ENCODE measurements around the gene CACNA2D1.
"Not testable (repeated sequence)": the region's sequence is repeated elsewhere in the genome, so short reads cannot be mapped to it uniquely, and the experiment has no call there.

Gene CACNA2D1

DNA sequence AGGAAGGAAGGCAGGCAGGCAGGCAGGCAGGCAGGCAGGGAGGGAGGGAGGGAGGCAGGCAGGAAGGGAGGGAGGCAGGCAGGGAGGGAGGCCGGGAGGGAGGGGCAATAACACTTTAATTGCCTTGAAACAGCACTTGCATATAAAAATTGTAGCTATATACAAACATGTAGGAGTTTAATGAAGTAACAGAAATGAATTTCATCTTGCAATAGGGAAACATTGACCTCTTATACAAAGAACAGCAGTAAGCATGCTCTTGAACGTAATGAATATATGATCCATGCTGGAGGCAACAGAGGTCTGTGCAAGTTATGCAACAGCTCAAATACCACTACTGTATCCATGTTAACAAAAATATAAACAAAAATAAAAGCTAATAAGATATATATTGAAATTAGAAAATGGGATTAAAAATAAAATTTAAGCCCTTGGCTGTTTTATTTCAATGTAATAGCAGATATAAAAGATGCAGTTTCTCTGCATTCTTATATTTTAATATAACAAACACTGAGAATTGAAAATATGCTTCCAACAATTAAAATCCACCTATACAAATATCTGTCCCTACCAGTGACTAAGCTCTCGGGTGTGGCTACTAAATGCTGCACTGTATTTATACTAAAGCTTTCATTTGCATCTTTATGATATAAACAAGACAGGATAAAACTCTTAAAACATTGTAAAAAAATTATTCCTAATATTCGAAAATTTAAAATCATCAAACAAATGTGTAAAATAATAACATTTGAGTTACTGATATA is 50.3 kb downstream of the CACNA2D1 start:
- no peak for ATAC-seq
- no peak for DNase-seq

DNA sequence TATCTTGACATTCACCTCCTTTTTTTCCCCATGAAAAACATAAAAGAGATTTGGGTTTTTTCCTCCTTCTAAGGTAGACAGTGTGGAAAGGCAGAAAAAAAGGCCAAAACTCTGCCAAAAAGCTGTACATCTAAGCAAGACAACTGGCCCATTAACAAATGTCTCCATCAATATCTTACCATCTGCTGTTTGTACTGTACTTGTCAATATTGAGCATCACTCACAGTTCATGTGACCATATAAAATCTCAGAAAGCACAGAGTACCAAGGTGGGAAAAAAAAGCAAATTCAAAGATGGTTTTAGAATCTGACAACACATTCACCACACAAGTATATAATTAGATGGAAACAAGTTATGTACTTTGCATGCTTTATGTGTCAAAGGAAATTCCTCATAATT is 52.6 kb downstream of the CACNA2D1 start:
- ATAC-seq (no peak), DNase-seq (no peak)

DNA sequence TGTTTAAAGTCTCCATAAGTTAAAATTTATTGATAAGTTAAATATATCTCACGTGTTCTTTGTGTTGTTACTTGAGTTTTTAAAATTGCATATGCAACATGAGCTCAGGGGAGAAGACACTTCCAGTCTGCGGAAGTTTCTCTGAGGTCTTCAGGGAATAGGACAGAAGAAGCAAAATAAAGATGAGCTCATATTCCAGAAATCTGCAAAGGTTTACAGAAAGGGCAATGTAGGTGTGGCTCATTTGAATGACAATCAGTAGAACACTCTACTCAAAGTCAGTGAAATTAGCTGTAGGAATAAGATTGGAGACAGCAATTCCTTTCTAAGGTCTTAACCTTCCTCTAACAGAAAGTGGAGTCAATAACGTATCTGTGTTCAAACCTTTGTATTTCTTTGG is 53.7 kb downstream of the CACNA2D1 start:
- no peak for DNase-seq
- no peak for ATAC-seq

DNA sequence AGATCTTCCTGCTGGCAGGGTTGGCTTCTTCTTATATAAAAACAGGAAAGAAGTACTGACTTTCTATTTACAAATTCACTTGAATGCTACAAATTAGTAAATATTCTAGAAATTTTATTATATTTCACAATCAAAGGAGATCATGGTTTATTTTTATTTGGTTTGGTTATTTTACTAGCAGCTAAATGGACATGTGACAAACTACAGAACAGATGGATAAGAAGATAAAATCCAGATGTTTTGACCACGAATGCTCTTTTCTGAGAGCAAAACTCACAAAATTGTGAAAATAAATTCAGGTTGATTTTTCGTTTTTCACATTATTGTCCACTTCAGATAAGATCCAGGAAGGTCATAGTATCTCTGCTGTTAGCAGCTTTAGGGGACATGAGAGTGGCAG is 55.4 kb downstream of the CACNA2D1 start:
- DNase-seq (no peak), ATAC-seq (no peak)

DNA sequence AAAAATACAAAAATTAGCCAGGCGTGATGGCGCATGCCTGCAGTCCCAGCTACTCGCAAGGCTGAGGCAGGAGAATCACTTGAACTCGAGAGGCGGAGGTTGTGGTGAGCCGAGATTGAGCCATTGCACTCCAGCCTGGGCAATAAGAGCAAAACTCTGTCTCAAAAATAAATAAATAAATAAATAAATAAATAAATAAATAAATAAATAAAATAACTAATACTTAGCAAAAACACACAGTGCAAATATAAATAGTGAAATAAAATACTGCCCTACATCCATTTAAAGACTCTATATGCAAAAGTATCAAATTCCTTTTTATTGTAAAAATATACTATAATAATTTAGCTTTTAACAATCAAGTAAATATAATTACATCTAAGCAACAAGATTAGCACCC is 57.0 kb downstream of the CACNA2D1 start:
- ATAC-seq, DNase-seq: not testable (repeated sequence)

DNA sequence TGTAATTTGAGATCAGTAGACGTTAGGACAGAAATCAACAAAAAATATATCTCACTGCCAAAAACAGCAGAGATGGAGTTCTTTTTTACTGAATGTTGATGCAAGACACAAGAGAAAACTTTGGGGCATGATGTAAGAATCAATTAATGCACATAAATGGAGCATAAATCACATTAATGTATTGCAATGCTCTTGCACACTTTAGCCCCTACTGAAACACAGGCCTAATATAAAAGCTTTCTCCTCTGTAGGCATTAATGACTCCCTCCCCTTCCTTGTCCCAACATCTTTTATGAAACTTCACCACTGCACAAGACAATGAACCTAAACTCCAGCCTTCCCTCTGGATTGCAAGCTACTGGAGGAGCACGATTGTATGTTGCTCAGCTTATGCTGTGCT is 58.8 kb downstream of the CACNA2D1 start:
- DNase-seq (no peak), ATAC-seq (no peak)

DNA sequence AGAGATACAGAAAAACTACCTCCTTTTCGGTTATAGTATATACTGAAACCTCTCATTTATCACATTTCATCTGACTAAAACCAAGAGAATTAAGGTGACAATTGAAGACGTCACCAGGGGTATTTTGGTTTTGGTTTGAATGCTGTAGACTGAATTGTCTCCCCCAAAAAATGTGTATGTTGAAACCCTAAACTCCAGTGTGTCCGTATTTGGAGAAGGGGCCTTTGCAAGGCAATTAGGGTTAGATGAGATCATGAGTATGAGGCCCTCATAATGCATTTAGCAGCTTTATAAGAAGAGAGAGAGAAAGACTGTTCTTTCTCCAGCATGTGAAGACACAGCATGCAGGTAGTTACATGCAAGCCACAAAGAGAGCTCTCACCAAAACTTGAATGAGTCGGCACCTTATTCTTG is 59.5 kb downstream of the CACNA2D1 start:
- DNase-seq (no peak), ATAC-seq (no peak)

DNA sequence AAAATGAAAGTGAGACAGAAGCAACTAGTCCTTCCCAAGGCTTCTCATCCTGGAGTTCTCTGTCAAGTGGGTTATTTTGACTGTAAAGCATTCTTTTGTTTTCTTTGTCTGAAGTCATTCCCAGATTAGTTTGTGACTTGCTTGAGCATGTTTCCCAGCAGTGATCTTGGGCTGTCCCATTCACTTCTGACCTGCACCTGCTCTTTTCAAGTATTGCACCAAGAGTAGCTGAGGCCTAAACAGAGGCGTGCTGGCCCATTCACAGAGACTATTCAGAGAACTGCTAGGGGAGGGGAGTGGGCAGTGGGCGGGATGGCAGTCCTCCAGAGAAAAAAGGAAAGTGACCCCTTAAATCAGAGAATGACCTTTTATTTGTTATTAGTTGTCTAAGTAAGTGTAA is 61.3 kb downstream of the CACNA2D1 start:
- no peak for DNase-seq
- ATAC-seq = no peak

DNA sequence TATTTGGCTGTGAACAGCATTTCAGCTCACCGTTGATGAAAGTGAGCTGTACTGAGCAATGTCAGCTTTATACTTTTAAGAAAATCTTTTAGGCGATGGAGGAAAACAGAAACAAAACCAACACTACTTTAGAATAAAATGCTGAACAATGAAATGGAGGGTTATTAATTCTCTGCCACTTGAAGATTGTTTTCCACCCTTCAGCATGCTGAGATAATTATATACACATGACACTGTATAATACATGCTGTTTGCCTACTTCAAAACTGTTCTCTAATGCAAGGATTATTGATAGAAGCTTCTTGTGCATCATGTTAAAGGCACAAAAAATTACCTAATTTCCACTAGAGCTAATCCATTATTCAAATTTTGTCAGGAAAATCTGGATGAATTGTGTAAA is 66.8 kb downstream of the CACNA2D1 start:
- DNase-seq = no peak
- ATAC-seq = no peak

DNA sequence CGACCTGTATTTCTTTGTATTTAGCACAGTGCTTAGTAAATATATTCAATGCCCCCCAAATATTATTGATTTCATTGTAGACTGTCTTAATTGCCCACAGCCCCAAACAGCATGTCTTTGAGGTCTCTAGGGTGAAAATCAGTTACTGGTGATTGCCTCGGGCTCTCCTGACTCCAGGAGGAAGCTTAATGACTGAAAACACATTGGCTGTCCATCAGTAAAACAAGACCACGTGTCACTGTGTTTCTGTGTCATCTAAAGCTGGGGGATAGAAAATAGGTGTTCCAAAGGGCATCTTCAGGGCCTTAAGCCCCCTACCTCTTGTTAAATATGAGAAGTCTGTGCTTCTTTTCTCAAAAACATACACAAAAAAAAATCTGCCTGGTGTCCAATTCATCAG is 67.9 kb downstream of the CACNA2D1 start:
- ATAC-seq (no peak), DNase-seq (no peak)

DNA sequence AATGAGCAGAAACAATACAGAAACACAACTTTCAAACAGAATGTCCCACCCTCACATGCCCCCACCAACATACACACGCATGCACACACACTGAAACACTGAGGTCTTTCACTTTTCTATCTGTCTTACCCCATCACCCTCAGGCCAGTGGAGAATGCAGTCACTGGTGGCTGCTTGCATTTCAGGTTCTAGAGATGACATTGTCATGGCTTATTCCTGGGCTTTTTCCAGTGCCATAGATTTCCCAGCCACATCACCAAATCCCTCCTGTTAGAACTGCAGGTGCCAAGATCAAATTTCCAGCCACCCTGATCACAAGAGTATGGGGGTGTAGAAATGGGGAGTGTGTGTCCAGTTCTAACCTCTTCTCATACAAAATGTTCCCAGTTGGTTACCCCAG is 68.4 kb downstream of the CACNA2D1 start:
- DNase-seq (no peak), ATAC-seq (no peak)

DNA sequence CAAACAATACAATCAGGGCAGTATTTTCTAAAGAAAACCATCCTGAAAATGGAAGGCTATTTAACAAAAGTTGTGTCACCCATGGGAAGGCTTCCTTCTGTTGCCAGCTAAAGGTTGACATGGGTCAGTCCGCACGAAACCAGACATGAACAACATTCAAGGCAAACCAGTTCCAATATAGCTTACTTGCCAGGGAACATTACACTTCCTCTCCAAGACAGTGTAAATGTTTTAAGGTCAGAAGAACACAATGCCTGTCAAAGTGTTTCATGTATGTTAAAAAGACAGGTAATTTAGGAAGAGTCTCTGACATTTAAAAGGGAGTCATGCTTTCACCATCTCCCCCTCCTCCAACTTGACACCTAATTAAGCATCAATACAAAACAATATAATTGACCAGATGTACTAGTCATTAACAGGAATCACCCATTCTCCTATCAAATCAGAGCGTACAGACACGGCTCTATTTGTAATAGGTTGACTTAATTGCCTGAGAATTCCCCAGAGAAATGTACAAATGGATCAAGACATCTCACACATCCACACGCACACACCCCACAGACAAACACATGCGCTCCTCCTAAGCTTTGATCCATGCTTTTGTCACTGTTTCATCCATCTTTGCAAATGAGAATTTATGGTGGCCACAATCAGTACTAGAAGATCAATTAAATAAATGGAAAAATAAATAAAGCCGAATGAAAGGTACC is 69.5 kb downstream of the CACNA2D1 start:
- no peak for ATAC-seq

DNA sequence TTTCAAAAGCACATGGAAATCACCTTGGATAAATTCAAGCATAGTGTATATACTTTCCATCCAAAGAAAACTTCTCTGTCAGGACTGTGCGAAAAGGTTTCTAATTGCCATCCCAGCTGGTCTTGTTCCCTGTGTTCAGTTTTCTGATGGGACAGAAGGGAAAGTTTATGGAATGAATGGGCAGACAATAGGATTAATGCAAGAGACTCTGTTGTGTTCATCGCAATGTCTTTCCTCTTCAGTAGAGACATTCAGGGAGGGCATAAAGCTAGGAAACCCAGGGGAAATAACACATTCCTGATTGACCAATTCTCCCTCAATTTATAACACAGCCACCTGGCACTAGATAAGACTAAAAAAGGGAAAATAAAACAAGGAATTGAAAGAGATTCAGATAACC is 78.9 kb downstream of the CACNA2D1 start:
- no peak for ATAC-seq
- no peak for DNase-seq

More for the DNA sequence above, 69.5 kb downstream of the CACNA2D1 start:
- DNase-seq = no peak

DNA sequence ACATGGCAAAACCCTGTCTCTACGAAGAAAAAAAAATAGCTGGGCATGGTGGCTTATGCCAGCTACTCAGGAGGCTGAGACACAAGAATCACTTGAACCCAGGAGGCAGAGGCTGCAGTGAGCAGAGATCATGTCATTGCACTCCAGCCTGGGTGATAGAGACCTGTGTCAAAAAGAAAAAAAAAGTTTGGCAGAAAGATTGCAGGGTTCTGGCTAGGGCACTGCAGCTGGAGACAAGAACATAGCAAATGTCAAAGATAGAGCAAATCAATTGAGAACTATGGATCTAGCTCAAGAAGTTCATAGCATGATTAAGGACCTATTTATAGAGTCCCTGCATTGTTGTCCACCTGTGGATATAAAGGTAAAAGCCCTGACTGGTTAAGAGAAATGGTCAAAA is 79.5 kb downstream of the CACNA2D1 start:
- no peak for DNase-seq
- ATAC-seq = no peak

DNA sequence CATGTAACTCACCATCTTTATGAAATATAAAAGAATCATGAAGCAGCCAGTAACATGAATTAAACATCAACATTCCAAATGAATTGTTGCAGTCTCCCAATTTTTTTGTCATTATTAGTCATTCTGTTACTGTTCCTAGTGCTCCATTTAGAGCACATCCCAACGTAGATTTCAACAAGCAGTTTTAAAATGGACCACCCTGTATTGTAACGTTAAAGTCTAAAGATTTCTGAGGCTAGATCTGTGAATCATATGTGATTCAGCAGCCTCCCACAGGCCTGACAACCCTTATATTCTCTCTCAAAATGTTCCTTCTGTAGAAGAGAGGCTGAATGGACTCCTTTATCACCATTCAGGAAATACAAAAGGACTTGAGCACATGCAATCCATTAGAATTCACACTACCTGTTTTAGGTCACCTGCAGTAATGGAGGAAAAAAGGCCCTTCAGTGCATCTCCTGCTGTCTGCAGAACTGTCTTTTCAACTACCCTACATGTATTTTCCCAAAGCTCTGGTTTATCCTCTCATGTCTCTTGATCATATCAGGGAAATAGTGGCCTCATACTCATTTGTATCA is 81.4 kb downstream of the CACNA2D1 start:
- DNase-seq = no peak
- ATAC-seq = no peak

DNA sequence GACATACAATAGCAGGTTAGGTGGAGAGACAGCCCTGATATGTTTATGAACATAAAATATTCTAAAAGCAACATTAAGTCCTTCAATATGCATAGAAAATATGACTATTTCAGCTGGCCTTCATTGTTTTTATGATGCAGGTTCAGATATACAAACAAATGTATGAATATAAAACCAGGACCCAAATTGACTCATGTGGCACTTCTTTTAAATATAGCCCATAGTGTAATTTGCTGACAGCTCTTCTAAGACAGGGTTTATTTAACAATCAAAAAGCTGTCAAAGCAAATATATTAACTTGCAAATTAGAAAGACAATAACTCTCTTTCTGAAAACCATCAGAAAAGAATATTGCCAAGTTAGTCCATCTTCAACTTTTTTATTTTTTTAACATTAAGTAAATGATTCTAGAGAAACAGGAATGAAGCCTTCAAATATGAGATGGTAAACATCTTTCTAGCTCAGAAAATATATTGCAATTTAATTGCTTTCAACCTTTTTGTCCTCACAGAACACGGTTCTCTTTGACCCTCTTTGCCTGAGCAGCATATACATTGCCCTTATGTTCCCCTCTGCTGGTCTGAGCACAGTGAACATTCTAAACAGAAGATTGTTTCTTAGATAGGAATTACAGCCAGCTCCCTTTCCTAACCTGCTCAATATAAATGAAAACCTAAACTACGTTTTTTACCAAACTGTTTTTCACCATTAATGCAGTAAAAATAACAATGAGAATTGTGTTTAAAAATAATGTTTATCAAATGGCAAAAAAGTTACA is 82.8 kb downstream of the CACNA2D1 start:
- ATAC-seq (no peak), DNase-seq (no peak)

DNA sequence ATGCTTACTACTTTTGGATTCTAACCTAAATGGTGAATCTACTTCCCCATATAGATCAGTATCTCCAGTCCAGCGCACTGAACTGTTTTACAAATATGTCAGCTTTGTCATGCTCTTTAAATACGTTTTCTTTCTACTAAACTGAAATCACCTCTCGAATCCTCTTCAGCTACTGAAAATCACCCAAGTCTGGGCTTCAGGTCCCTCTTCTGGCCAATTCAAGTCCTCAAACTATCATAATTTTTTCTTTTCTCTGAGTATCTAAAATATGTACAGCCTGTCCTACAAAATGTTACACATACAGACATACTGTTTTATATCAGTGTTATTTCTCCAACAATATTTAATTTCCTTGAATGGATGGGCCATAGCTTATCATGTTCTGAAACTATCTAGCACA is 84.2 kb downstream of the CACNA2D1 start:
- no peak for DNase-seq
- no peak for ATAC-seq

DNA sequence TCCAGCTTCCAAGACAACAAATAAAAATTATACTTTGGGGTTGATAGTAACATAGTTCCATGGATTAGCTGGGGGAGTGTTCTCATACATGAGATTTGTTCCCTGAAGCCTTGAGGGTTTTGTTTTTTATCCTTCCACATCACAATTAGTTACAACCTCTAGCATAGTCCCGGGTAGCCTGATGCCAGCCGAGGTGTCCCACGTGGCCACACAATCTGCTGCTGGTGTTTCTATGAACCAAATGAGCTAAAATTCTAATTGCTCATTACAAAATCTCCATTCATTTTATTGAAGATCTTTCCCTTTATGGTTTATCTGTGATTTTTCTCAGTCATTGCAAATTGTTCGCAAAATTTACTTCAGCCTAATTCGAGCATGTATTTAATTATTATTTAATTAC is 84.7 kb downstream of the CACNA2D1 start:
- DNase-seq = no peak
- no peak for ATAC-seq

DNA sequence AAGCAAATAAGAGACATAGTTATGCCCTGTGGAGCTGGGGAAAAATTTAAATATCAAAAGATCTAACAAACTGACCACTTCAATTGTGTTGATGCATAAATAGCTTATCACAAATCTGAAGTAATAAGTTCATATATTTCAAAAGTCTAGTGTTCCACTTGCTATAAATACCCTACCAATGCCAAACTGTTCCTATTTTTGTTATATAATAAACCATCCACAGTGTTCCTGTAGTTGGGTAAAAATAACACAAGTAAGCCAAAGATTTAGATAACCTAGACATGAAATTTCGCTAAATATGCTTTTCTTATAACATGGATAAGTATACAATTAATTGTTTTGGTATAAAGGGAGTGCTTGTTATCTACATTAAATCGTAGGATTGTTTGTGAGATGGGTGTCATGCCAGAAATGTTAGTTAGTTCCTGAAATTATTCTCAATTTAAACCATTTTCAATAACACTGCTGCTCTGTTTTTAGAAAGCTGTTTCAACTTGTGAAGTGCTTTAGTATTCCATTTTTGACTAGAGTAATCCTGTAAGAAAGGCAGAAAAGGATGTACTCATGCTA is 85.5 kb downstream of the CACNA2D1 start:
- ATAC-seq (no peak), DNase-seq (no peak)

DNA sequence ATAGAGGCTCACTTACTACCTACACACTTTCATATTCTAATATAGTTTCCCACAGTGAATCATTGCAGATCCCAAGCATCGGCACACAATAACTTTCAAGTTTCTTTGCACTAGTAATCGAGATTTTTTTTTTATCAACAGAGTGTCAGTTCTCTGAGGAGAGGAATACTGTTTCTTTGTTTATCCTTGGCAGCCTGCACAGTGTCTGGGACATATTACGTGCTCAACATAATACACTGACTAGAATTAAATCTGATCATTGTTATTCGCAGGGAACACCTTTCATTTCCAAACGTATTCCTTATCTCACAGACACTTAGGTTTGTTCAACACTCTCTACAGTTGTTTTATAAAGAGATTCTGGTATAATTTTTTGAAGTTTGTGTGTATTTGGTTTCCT is 95.3 kb downstream of the CACNA2D1 start:
- no peak for DNase-seq
- no peak for ATAC-seq

DNA sequence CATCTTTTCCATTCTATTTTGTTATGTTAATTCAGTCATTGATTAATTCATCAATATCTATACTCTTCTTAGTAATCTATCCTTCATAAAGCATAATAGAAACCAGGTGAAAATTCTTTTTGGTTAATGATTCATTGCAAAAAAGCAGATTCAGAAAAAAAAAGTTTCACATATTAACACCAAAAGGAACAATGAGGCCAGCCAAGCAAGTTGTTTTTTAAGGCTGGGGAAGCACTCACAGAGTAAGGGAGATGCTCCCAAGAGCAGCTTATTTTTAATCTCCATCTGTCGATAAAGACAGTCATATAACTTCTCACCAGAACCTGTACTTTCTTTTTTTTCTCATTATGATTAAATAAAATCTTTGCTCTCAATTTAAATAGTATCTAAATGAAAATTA is 95.8 kb downstream of the CACNA2D1 start:
- DNase-seq = no peak

DNA sequence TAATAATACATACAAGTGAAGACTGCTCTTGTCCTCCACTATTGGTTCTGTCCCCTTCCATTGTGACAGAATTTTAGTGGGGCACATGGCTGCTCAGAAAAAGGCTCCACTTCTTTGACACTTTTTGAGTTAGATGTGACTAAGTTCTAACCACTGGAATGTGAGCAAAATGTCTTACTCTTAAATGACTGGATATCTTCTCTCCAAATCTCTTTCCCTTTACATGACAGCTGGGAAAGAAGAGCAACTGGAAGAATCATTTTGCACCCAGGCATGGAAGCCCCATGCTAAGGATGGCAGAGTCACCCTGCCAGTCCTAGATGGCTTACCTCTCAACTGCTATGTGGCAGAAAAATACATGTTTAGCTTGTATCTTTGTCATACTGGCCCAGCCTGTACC is 97.7 kb downstream of the CACNA2D1 start:
- DNase-seq = no peak
- no peak for ATAC-seq

More for the DNA sequence above, 95.8 kb downstream of the CACNA2D1 start:
- no peak for ATAC-seq

All from stimulated activated naive CD8-positive, alpha-beta T cell treated with anti-CD3 and anti-CD28 coated beads, Interleukin-15, Interleukin-2, amounts not matched to agents 100 U/mL and 50 U/mL, for 24 hours (primary cell).